HEK293T (cell line): ENCODE results near the gene KIAA1217.

Experiments used
- CTCF ChIA-PET: fragments of 350-600 bp; formaldehyde crosslinking; extraction: SDS; loops from one replicate; lab custom pipeline; 2021; ENCODE audit warnings: antibody characterized with exemption, inconsistent platforms; lab: Yijun Ruan, JAX
- POLR2A ChIA-PET: fragments of 350-600 bp; formaldehyde crosslinking; extraction: SDS; loops from one replicate; lab custom pipeline; 2020; ENCODE audit warnings: antibody characterized with exemption, inconsistent platforms; lab: Yijun Ruan, JAX
- DNase-seq: peaks from one replicate; pipeline ENCODE4 v3.0.0; 2012; ENCODE audit warnings: mixed read lengths; ENCODE audit errors: extremely low spot score
- ARNT ChIP-seq: fragments of 450-650 bp; IDR thresholded peaks from 2 replicates; pipeline ENCODE4 v1.6.1; 2017; ENCODE audit warnings: mild to moderate bottlenecking
- BHLHE40 ChIP-seq: fragments of 450-650 bp; IDR thresholded peaks from 2 replicates; pipeline ENCODE4 v1.6.1; 2016; ENCODE audit warnings: mild to moderate bottlenecking, moderate library complexity, borderline replicate concordance
- CTBP1 ChIP-seq: fragments of 450-650 bp; IDR thresholded peaks from 2 replicates; pipeline ENCODE4 v1.6.1; 2016; ENCODE audit warnings: borderline replicate concordance
- ELF4 ChIP-seq: fragments of 450-650 bp; IDR thresholded peaks from 2 replicates; pipeline ENCODE4 v1.6.1; 2017; ENCODE audit warnings: antibody characterized with exemption
- FOXA1 ChIP-seq: fragments of 450-650 bp; IDR thresholded peaks from 2 replicates; pipeline ENCODE4 v1.6.1; 2016; ENCODE audit warnings: mild to moderate bottlenecking
- FOXK2 ChIP-seq: fragments of 450-650 bp; IDR thresholded peaks from 2 replicates; pipeline ENCODE4 v1.6.1; 2016; ENCODE audit warnings: mild to moderate bottlenecking
- FOXM1 ChIP-seq: fragments of 450-650 bp; IDR thresholded peaks from 2 replicates; pipeline ENCODE4 v1.6.1; 2017; ENCODE audit warnings: mild to moderate bottlenecking, borderline replicate concordance
- HDGF ChIP-seq: fragments of 450-650 bp; IDR thresholded peaks from 2 replicates; pipeline ENCODE4 v1.6.1; 2017; ENCODE audit warnings: antibody characterized with exemption, borderline replicate concordance
- L3MBTL2 ChIP-seq: fragments of 450-650 bp; conservative IDR thresholded peaks from 2 replicates; pipeline ENCODE4 v1.6.1; 2016; ENCODE audit warnings: mild to moderate bottlenecking
- LEF1 ChIP-seq: fragments of 450-650 bp; IDR thresholded peaks from 2 replicates; pipeline ENCODE4 v1.6.1; 2017; ENCODE audit warnings: mild to moderate bottlenecking, borderline replicate concordance
- NFRKB ChIP-seq: fragments of 450-650 bp; IDR thresholded peaks from 2 replicates; pipeline ENCODE4 v1.6.1; 2016; ENCODE audit warnings: mild to moderate bottlenecking, moderate library complexity
- PKNOX1 ChIP-seq: fragments of 450-650 bp; IDR thresholded peaks from 2 replicates; pipeline ENCODE4 v1.6.1; 2016
- SP1 ChIP-seq: fragments of 450-650 bp; IDR thresholded peaks from 2 replicates; pipeline ENCODE4 v1.6.1; 2017
- SUZ12 ChIP-seq: fragments of 450-650 bp; IDR thresholded peaks from 2 replicates; pipeline ENCODE4 v1.6.1; 2016; ENCODE audit warnings: mild to moderate bottlenecking
- TARDBP ChIP-seq: fragments of 450-650 bp; IDR thresholded peaks from 2 replicates; pipeline ENCODE4 v1.6.1; 2016
- ZNF384 ChIP-seq: fragments of 450-650 bp; IDR thresholded peaks from 2 replicates; pipeline ENCODE4 v1.6.1; 2016

Gene KIAA1217

GRCh38 chr10:24574161-24574560, 365.2 kb downstream of the KIAA1217 start:
- CTCF ChIA-PET: no interaction called here

GRCh38 chr10:24574578-24575155, 365.7 kb downstream of the KIAA1217 start:
- no peak for DNase-seq
- POLR2A ChIA-PET: no interaction called here
- no peak for TF ChIP-seq FOXA1
- no peak for TF ChIP-seq PKNOX1
- no peak for TF ChIP-seq ELF4
- TF ChIP-seq SUZ12: no peak
- TF ChIP-seq ARNT: no peak
- no peak for TF ChIP-seq SP1
- no peak for TF ChIP-seq NFRKB
- CTCF ChIA-PET: interaction anchor here (0.7 kb wide), 1 partner anchor 43 kb away, joined by 5 read pairs; no protein-coding TSS in a partner anchor

More at GRCh38 chr10:24574161-24574560, 365.2 kb downstream of the KIAA1217 start:
- POLR2A ChIA-PET: no interaction called here
- DNase-seq: no peak
- TF ChIP-seq SUZ12: no peak
- no peak for TF ChIP-seq L3MBTL2
- no peak for TF ChIP-seq NFRKB
- TF ChIP-seq SP1: no peak

- ChIA-PET POLR2A (no interaction called here), CTCF (interaction anchor here (0.7 kb wide), 1 partner anchor 42 kb away, joined by 5 read pairs; no protein-coding TSS in a partner anchor)
- no peak for TF ChIP-seq L3MBTL2
- no peak for TF ChIP-seq ZNF384
- TF ChIP-seq HDGF: no peak
- TF ChIP-seq FOXK2: no peak
- no peak for TF ChIP-seq SP1
- TF ChIP-seq CTBP1: no peak
- TF ChIP-seq FOXA1: no peak
- no peak for TF ChIP-seq NFRKB
- TF ChIP-seq PKNOX1: no peak
- TF ChIP-seq LEF1: no peak
- no peak for TF ChIP-seq BHLHE40
- TF ChIP-seq SUZ12: no peak
- no peak for TF ChIP-seq FOXM1
- DNase-seq: no peak
These were observed 366.6 kb downstream of the KIAA1217 start for GRCh38 chr10:24575481-24576002.

- ChIA-PET CTCF (interaction anchor here (0.5 to 0.7 kb wide), 2 partner anchors 12 to 71 kb away, joined by 3 read pairs; no protein-coding TSS in a partner anchor), POLR2A (no interaction called here)
- no peak for DNase-seq
- no peak for TF ChIP-seq HDGF
- no peak for TF ChIP-seq FOXA1
These were observed 370.5 kb downstream of the KIAA1217 start for GRCh38 chr10:24579448-24579847.

GRCh38 chr10:24579906-24580305, 371.0 kb downstream of the KIAA1217 start:
- DNase-seq: no peak
- TF ChIP-seq TARDBP (no peak), FOXM1 (no peak), NFRKB (no peak), ARNT (no peak), HDGF (no peak), CTBP1 (no peak), PKNOX1 (no peak), SUZ12 (no peak), SP1 (no peak), LEF1 (no peak), BHLHE40 (no peak), FOXA1 (no peak), L3MBTL2 (no peak), ZNF384 (no peak), ELF4 (no peak), FOXK2 (no peak)
- ChIA-PET POLR2A (no interaction called here), CTCF (interaction anchor here (0.5 kb wide), 1 partner anchor 12 kb away, joined by 3 read pairs; no protein-coding TSS in a partner anchor)

GRCh38 chr10:24589265-24589664, 380.3 kb downstream of the KIAA1217 start:
- DNase-seq: no peak
- TF ChIP-seq TARDBP: no peak
- no peak for TF ChIP-seq ARNT
- TF ChIP-seq L3MBTL2: no peak
- no peak for TF ChIP-seq HDGF
- no peak for TF ChIP-seq SP1
- TF ChIP-seq ZNF384: no peak
- TF ChIP-seq BHLHE40: no peak
- no peak for TF ChIP-seq PKNOX1
- TF ChIP-seq CTBP1: no peak
- TF ChIP-seq LEF1: no peak
- no peak for TF ChIP-seq ELF4
- TF ChIP-seq SUZ12: no peak
- ChIA-PET CTCF (no interaction called here), POLR2A (no interaction called here)
